ENCODE results near the gene OR52D1. TPM values are rescaled to one million over a fixed set of nuclear protein-coding genes. Genes with fewer than 3 reads are reported as not detected.

OR52D1 gene
- total RNA-seq, 5 donors from 2014 or later (not counting 1 experiment from before 2014, with no cell fraction given), result not detected

- ChIA-PET CTCF (no interaction called here), POLR2A (no interaction called here)
- 94% methylated on average over 4 of the region's 6 CpGs for WGBS (ENCODE audit: insufficient coverage)
- H3K4me3 Mint-ChIP-seq, result no peak overlapping the region
- no peak for ATAC-seq (replicated peaks in 1 of 4)
- Histone ChIP-seq H3K27me3 (replicated peaks in 1 of 2; ENCODE audit: control insufficient read depth in 2 of 2, extremely low read depth in 1 of 2, insufficient read depth in 2 of 2, low read length in 1 of 2) (peaks cover 0 to 12% of the 10 kb centered on the region in 2 experiments), H3K27ac (ENCODE audit: low read length) (no peak overlapping the region), H3K4me3 (ENCODE audit: control insufficient read depth in 1 of 2, extremely low read depth in 1 of 2, low read length in 1 of 2) (no peak overlapping the region), H3K36me3 (ENCODE audit: control insufficient read depth in 2 of 2, extremely low read depth in 1 of 2, insufficient read depth in 1 of 2, low read length in 1 of 2) (no peaks in the 10 kb centered on the region), H3K4me1 (ENCODE audit: control insufficient read depth in 1 of 2, extremely low read depth in 1 of 2, insufficient read depth in 2 of 2, low read length in 2 of 2) (no peaks in the 10 kb centered on the region), H3K9me3 (no peaks in the 10 kb centered on the region)
- no peak overlapping the region for H3K27ac Mint-ChIP-seq
- H3K4me1 Mint-ChIP-seq, result no peaks in the 10 kb centered on the region
- H3K9me3 Mint-ChIP-seq, result no peaks in the 10 kb centered on the region
- H3K36me3 Mint-ChIP-seq, result no peaks in the 10 kb centered on the region
- DNase-seq, result no peak
- peaks cover 7 to 9% of the 10 kb centered on the region in 2 donors for H3K27me3 Mint-ChIP-seq
Observed at GRCh38 chr11:5507933-5508305, 19.4 kb downstream of the OR52D1 start.

GRCh38 chr11:5508605-5509004, 20.1 kb downstream of the OR52D1 start:
- Histone ChIP-seq H3K4me1 (ENCODE audit: control insufficient read depth in 1 of 2, extremely low read depth in 1 of 2, insufficient read depth in 2 of 2, low read length in 2 of 2) (no peaks in the 10 kb centered on the region), H3K27me3 (replicated peaks in 1 of 2; ENCODE audit: control insufficient read depth in 2 of 2, extremely low read depth in 1 of 2, insufficient read depth in 2 of 2, low read length in 1 of 2) (peaks cover 0 to 12% of the 10 kb centered on the region in 2 experiments), H3K4me3 (ENCODE audit: control insufficient read depth in 1 of 2, extremely low read depth in 1 of 2, low read length in 1 of 2) (no peak overlapping the region), H3K27ac (ENCODE audit: low read length) (no peak overlapping the region), H3K9me3 (no peaks in the 10 kb centered on the region), H3K36me3 (ENCODE audit: control insufficient read depth in 2 of 2, extremely low read depth in 1 of 2, insufficient read depth in 1 of 2, low read length in 1 of 2) (no peaks in the 10 kb centered on the region)
- ATAC-seq (replicated peaks in 1 of 4), result no peak
- H3K27ac Mint-ChIP-seq, result no peak overlapping the region
- CTCF ChIA-PET, result no interaction called here
- POLR2A ChIA-PET, result no interaction called here
- H3K9me3 Mint-ChIP-seq, result no peaks in the 10 kb centered on the region
- no peaks in the 10 kb centered on the region for H3K36me3 Mint-ChIP-seq
- H3K4me1 Mint-ChIP-seq, result no peaks in the 10 kb centered on the region
- DNase-seq, result no peak
- WGBS (ENCODE audit: insufficient coverage), result over 99% methylated on average over 8 of the region's 8 CpGs
- H3K4me3 Mint-ChIP-seq, result no peak overlapping the region
- H3K27me3 Mint-ChIP-seq, result peaks cover 7 to 9% of the 10 kb centered on the region in 2 donors

- H3K9me3 Mint-ChIP-seq, result no peaks in the 10 kb centered on the region
- ChIA-PET CTCF (no interaction called here), POLR2A (no interaction called here)
- no peaks in the 10 kb centered on the region for H3K36me3 Mint-ChIP-seq
- Histone ChIP-seq H3K27me3 (replicated peaks in 1 of 2; ENCODE audit: control insufficient read depth in 2 of 2, extremely low read depth in 1 of 2, insufficient read depth in 2 of 2, low read length in 1 of 2) (peaks cover 0 to 12% of the 10 kb centered on the region in 2 experiments), H3K9me3 (no peaks in the 10 kb centered on the region), H3K4me1 (ENCODE audit: control insufficient read depth in 1 of 2, extremely low read depth in 1 of 2, insufficient read depth in 2 of 2, low read length in 2 of 2) (no peaks in the 10 kb centered on the region), H3K4me3 (ENCODE audit: control insufficient read depth in 1 of 2, extremely low read depth in 1 of 2, low read length in 1 of 2) (no peak within 1 kb of the TSS), H3K27ac (ENCODE audit: low read length) (no peak within 1 kb of the TSS), H3K36me3 (ENCODE audit: control insufficient read depth in 2 of 2, extremely low read depth in 1 of 2, insufficient read depth in 1 of 2, low read length in 1 of 2) (no peaks in the 10 kb centered on the region)
- no peak for ATAC-seq (replicated peaks in 1 of 4)
- no peak within 1 kb of the TSS for H3K27ac Mint-ChIP-seq
- H3K4me3 Mint-ChIP-seq, result no peak within 1 kb of the TSS
- H3K4me1 Mint-ChIP-seq, result no peaks in the 10 kb centered on the region
- DNase-seq, result no peak
- no CpG with 5 or more reads among the region's 4 CpGs for WGBS (ENCODE audit: insufficient coverage)
- H3K27me3 Mint-ChIP-seq, result peaks cover 7 to 9% of the 10 kb centered on the region in 2 donors
Observed at GRCh38 chr11:5509803-5510202, 21.3 kb downstream of the OR52D1 start, which contains the start of gene UBQLN3. Gene UBQLN3 (minus strand): TSS chr11:5509957. CDS start chr11:5509558, 399 bp downstream.

- POLR2A ChIA-PET, result no interaction called here
- Histone ChIP-seq H3K36me3 (ENCODE audit: control insufficient read depth in 2 of 2, extremely low read depth in 1 of 2, insufficient read depth in 1 of 2, low read length in 1 of 2) (no peaks in the 10 kb centered on the region), H3K4me3 (ENCODE audit: control insufficient read depth in 1 of 2, extremely low read depth in 1 of 2, low read length in 1 of 2) (no peak overlapping the region), H3K4me1 (ENCODE audit: control insufficient read depth in 1 of 2, extremely low read depth in 1 of 2, insufficient read depth in 2 of 2, low read length in 2 of 2) (no peaks in the 10 kb centered on the region), H3K9me3 (no peaks in the 10 kb centered on the region), H3K27me3 (replicated peaks in 1 of 2; ENCODE audit: control insufficient read depth in 2 of 2, extremely low read depth in 1 of 2, insufficient read depth in 2 of 2, low read length in 1 of 2) (no peaks in the 10 kb centered on the region), H3K27ac (ENCODE audit: low read length) (no peak overlapping the region)
- Mint-ChIP-seq H3K27me3 (peaks cover 0 to 2% of the 10 kb centered on the region in 2 donors), H3K4me1 (no peaks in the 10 kb centered on the region), H3K4me3 (no peak overlapping the region), H3K9me3 (no peaks in the 10 kb centered on the region), H3K27ac (no peak overlapping the region), H3K36me3 (no peaks in the 10 kb centered on the region)
- ATAC-seq (replicated peaks in 1 of 4) (no peak), DNase-seq (no peak)
- CTCF ChIA-PET, result no interaction called here
Observed at GRCh38 chr11:5514841-5515240, 26.4 kb downstream of the OR52D1 start.

GRCh38 chr11:5516599-5516998, 28.1 kb downstream of the OR52D1 start, which contains the start of gene UBQLNL:
Gene UBQLNL (minus strand): TSS chr11:5516699. CDS start chr11:5516441, 258 bp downstream.
- no peaks in the 10 kb centered on the region for H3K4me1 Mint-ChIP-seq
- no peak within 1 kb of the TSS for H3K4me3 Mint-ChIP-seq
- POLR2A ChIA-PET, result no interaction called here
- Histone ChIP-seq H3K36me3 (ENCODE audit: control insufficient read depth in 2 of 2, extremely low read depth in 1 of 2, insufficient read depth in 1 of 2, low read length in 1 of 2) (no peaks in the 10 kb centered on the region), H3K4me3 (ENCODE audit: control insufficient read depth in 1 of 2, extremely low read depth in 1 of 2, low read length in 1 of 2) (no peak within 1 kb of the TSS), H3K9me3 (no peaks in the 10 kb centered on the region), H3K4me1 (ENCODE audit: control insufficient read depth in 1 of 2, extremely low read depth in 1 of 2, insufficient read depth in 2 of 2, low read length in 2 of 2) (no peaks in the 10 kb centered on the region), H3K27ac (ENCODE audit: low read length) (no peak within 1 kb of the TSS), H3K27me3 (replicated peaks in 1 of 2; ENCODE audit: control insufficient read depth in 2 of 2, extremely low read depth in 1 of 2, insufficient read depth in 2 of 2, low read length in 1 of 2) (no peaks in the 10 kb centered on the region)
- no CpG with 5 or more reads among the region's 2 CpGs for WGBS (ENCODE audit: insufficient coverage)
- CTCF ChIA-PET, result no interaction called here
- H3K9me3 Mint-ChIP-seq, result no peaks in the 10 kb centered on the region
- ATAC-seq (replicated peaks in 1 of 4), result no peak
- H3K27ac Mint-ChIP-seq, result no peak within 1 kb of the TSS
- H3K36me3 Mint-ChIP-seq, result no peaks in the 10 kb centered on the region
- H3K27me3 Mint-ChIP-seq, result peaks cover 0 to under 1% of the 10 kb centered on the region in 2 donors
- no peak for DNase-seq

GRCh38 chr11:5521540-5521939, 33.1 kb downstream of the OR52D1 start:
- no peak overlapping the region for H3K27ac Mint-ChIP-seq
- Histone ChIP-seq H3K27ac (ENCODE audit: low read length) (no peak overlapping the region), H3K9me3 (no peaks in the 10 kb centered on the region), H3K4me1 (ENCODE audit: control insufficient read depth in 1 of 2, extremely low read depth in 1 of 2, insufficient read depth in 2 of 2, low read length in 2 of 2) (no peaks in the 10 kb centered on the region), H3K4me3 (ENCODE audit: control insufficient read depth in 1 of 2, extremely low read depth in 1 of 2, low read length in 1 of 2) (no peak overlapping the region), H3K27me3 (replicated peaks in 1 of 2; ENCODE audit: control insufficient read depth in 2 of 2, extremely low read depth in 1 of 2, insufficient read depth in 2 of 2, low read length in 1 of 2) (no peaks in the 10 kb centered on the region), H3K36me3 (ENCODE audit: control insufficient read depth in 2 of 2, extremely low read depth in 1 of 2, insufficient read depth in 1 of 2, low read length in 1 of 2) (no peaks in the 10 kb centered on the region)
- no peak for DNase-seq
- peaks cover 0 to 3% of the 10 kb centered on the region in 2 donors for H3K27me3 Mint-ChIP-seq
- WGBS (ENCODE audit: insufficient coverage), result no CpG with 5 or more reads among the region's 4 CpGs
- no peak overlapping the region for H3K4me3 Mint-ChIP-seq
- POLR2A ChIA-PET, result no interaction called here
- no peak for ATAC-seq (replicated peaks in 1 of 4)
- no peaks in the 10 kb centered on the region for H3K36me3 Mint-ChIP-seq
- H3K4me1 Mint-ChIP-seq, result no peaks in the 10 kb centered on the region
- H3K9me3 Mint-ChIP-seq, result no peaks in the 10 kb centered on the region
- CTCF ChIA-PET, result no interaction called here

GRCh38 chr11:5522308-5522707, 33.8 kb downstream of the OR52D1 start:
- Histone ChIP-seq H3K9me3 (no peaks in the 10 kb centered on the region), H3K4me1 (ENCODE audit: control insufficient read depth in 1 of 2, extremely low read depth in 1 of 2, insufficient read depth in 2 of 2, low read length in 2 of 2) (no peaks in the 10 kb centered on the region), H3K27me3 (replicated peaks in 1 of 2; ENCODE audit: control insufficient read depth in 2 of 2, extremely low read depth in 1 of 2, insufficient read depth in 2 of 2, low read length in 1 of 2) (no peaks in the 10 kb centered on the region), H3K36me3 (ENCODE audit: control insufficient read depth in 2 of 2, extremely low read depth in 1 of 2, insufficient read depth in 1 of 2, low read length in 1 of 2) (no peaks in the 10 kb centered on the region), H3K4me3 (ENCODE audit: control insufficient read depth in 1 of 2, extremely low read depth in 1 of 2, low read length in 1 of 2) (no peak overlapping the region), H3K27ac (ENCODE audit: low read length) (no peak overlapping the region)
- ATAC-seq (replicated peaks in 1 of 4) (no peak), DNase-seq (no peak)
- WGBS (ENCODE audit: insufficient coverage), result 73% methylated on average over 2 of the region's 2 CpGs
- ChIA-PET CTCF (no interaction called here), POLR2A (no interaction called here)
- Mint-ChIP-seq H3K4me1 (no peaks in the 10 kb centered on the region), H3K27ac (no peak overlapping the region), H3K9me3 (no peaks in the 10 kb centered on the region), H3K4me3 (no peak overlapping the region), H3K36me3 (no peaks in the 10 kb centered on the region), H3K27me3 (peaks cover 0 to 3% of the 10 kb centered on the region in 2 donors)

Measured in T-cell (primary cell).